B cell (primary cell): ENCODE data around the gene ASPG. TPM values are rescaled to one million over a fixed set of nuclear protein-coding genes. Genes with fewer than 3 reads are reported as not detected.

ENCODE experiments used
- ATAC-seq: fragments of 200-7000 bp; cut with Tn5 transposase; one replicate; pipeline ENCODE4 v1.10.0; 2021; ENCODE audit warnings: low read depth, mild to moderate bottlenecking, moderate number of reproducible peaks, moderate library complexity
- CTCF ChIA-PET: fragments of 350-600 bp; sonication (Branson Sonifier 250); formaldehyde crosslinking; loops from one replicate; lab custom pipeline; 2021; ENCODE audit warnings: antibody characterized with exemption, inconsistent platforms; lab: Charles Lee
- POLR2A ChIA-PET: fragments of 350-600 bp; sonication (Branson Sonifier 250); formaldehyde crosslinking; loops from one replicate; lab custom pipeline; 2021; ENCODE audit warnings: antibody characterized with exemption; lab: Charles Lee
- DNase-seq: peaks from one replicate; pipeline ENCODE4 v3.0.0; 2013
- H2AFZ ChIP-seq: 2 replicates; pipeline ENCODE4 v1.6.1; 2012; ENCODE audit warnings: mild to moderate bottlenecking, low read depth, low read length; ENCODE audit not compliant: insufficient read depth, poor library complexity, severe bottlenecking
- H3K27ac ChIP-seq, 2 donors: 1 replicate in 1 of 2; 2 replicates in 1 of 2; pipeline ENCODE4 v1.5.1; 2012 to 2013; ENCODE audit warnings: low read length in 2 of 2, mild to moderate bottlenecking in 2 of 2, moderate library complexity in 1 of 2
- H3K27me3 ChIP-seq, 4 experiments: fragments of 200-600 bp in 1 of 4; sonication (generic) in 1 of 4; replicated peaks in 1 of 4; 1 replicate in 2 of 4; 2 replicates in 2 of 4; pipeline versions ENCODE4 v1.6.1 to v1.7.0; 2013 to 2016; ENCODE audit warnings: low read length in 3 of 4, mild to moderate bottlenecking in 2 of 4, mixed read lengths in 1 of 4, moderate library complexity in 1 of 4; ENCODE audit not compliant: insufficient read depth in 4 of 4, control insufficient read depth in 3 of 4; ENCODE audit errors: control extremely low read depth in 1 of 4
- H3K36me3 ChIP-seq, 2 experiments: replicated peaks in 1 of 2; 1 replicate in 1 of 2; 2 replicates in 1 of 2; pipeline versions ENCODE4 v1.6.1 to v1.7.1; 2013; ENCODE audit warnings: low read length in 1 of 2; ENCODE audit not compliant: insufficient read depth in 2 of 2, control insufficient read depth in 1 of 2; ENCODE audit errors: control extremely low read depth in 1 of 2, extremely low read depth in 1 of 2
- H3K4me1 ChIP-seq, 2 donors: fragments of 200-600 bp in 1 of 2; sonication (generic) in 1 of 2; 1 replicate in 1 of 2; 2 replicates in 1 of 2; pipeline versions ENCODE4 v1.5.1 to v1.6.1; 2013 to 2017; ENCODE audit warnings: low read length in 2 of 2; ENCODE audit not compliant: control insufficient read depth in 2 of 2, insufficient read depth in 2 of 2
- H3K4me2 ChIP-seq: replicated peaks from 2 replicates; pipeline ENCODE3; 2012; ENCODE audit warnings: mild to moderate bottlenecking, low read depth, low read length; ENCODE audit not compliant: poor library complexity, severe bottlenecking
- H3K4me3 ChIP-seq, 5 experiments: fragments of 200-600 bp in 1 of 5; sonication (generic) in 1 of 5; 1 replicate in 3 of 5; 2 replicates in 2 of 5; pipeline versions ENCODE4 v1.5.1 to v1.7.0; 2011 to 2016; ENCODE audit warnings: low read length in 4 of 5, mild to moderate bottlenecking in 4 of 5, low read depth in 2 of 5, control low read depth in 1 of 5, moderate library complexity in 1 of 5; ENCODE audit not compliant: insufficient read depth in 1 of 5; ENCODE audit errors: control extremely low read depth in 1 of 5, extremely low read depth in 1 of 5
- H3K79me2 ChIP-seq: fragments of 200-600 bp; sonication (generic); one replicate; pipeline ENCODE4 v1.6.0; 2016; ENCODE audit warnings: low read length; ENCODE audit not compliant: control insufficient read depth, insufficient read depth
- H3K9ac ChIP-seq: fragments of 200-600 bp; sonication (generic); 2 replicates; pipeline ENCODE4 v1.6.1; 2017; ENCODE audit warnings: mild to moderate bottlenecking, low read length, moderate library complexity
- H3K9me3 ChIP-seq, 3 donors: one replicate each; pipeline versions ENCODE4 v1.6.1 to v1.7.1; 2013; ENCODE audit warnings: low read length in 2 of 3; ENCODE audit not compliant: control insufficient read depth in 2 of 3, insufficient read depth in 1 of 3; ENCODE audit errors: control extremely low read depth in 1 of 3
- H4K20me1 ChIP-seq: 2 replicates; pipeline ENCODE4 v1.6.0; 2012; ENCODE audit warnings: mild to moderate bottlenecking, low read length; ENCODE audit not compliant: insufficient read depth, control insufficient read depth, poor library complexity, severe bottlenecking
- H3K27ac Mint-ChIP-seq: one replicate; pipeline ENCODE4 v1.8.0; 2021; ENCODE audit warnings: mixed read lengths
- H3K27me3 Mint-ChIP-seq: one replicate; pipeline ENCODE4 v1.8.0; 2021; ENCODE audit warnings: mixed read lengths
- H3K4me1 Mint-ChIP-seq: one replicate; pipeline ENCODE4 v1.8.0; 2021; ENCODE audit warnings: mixed read lengths
- H3K4me3 Mint-ChIP-seq: one replicate; pipeline ENCODE4 v1.8.0; 2021; ENCODE audit warnings: mixed read lengths
- H3K9me3 Mint-ChIP-seq: one replicate; pipeline ENCODE4 v1.8.0; 2022; ENCODE audit warnings: mixed read lengths; ENCODE audit not compliant: insufficient read depth
- CTCF ChIP-seq: fragments of 200-600 bp; IDR thresholded peaks from one replicate; pipeline ENCODE4 v1.8.0; 2022; ENCODE audit warnings: antibody characterized with exemption, mild to moderate bottlenecking
- EZH2 ChIP-seq: IDR thresholded peaks from 2 replicates; pipeline ENCODE4 v1.6.1; 2012; ENCODE audit warnings: borderline replicate concordance, low read depth, mild to moderate bottlenecking, moderate library complexity, low read length; ENCODE audit not compliant: insufficient read depth, poor library complexity, severe bottlenecking
- WGBS: methylation state at CpG from one replicate; pipeline ENCODE4 v1.1.5; 2013; ENCODE audit warnings: missing lambda C conversion rate; ENCODE audit not compliant: insufficient coverage; 5-methylcytosine and 5-hydroxymethylcytosine counted together
- intact Hi-C: fragments of 100-400 bp; cut with micrococcal nuclease; formaldehyde crosslinking; loops from one replicate; pipeline ENCODE4 v1.10.0; 2022
- polyA plus RNA-seq: library from polyadenylated mRNA; depleted of rRNA; stranded (reverse); fragments of >200 nt; gene quantifications from 2 replicates; pipeline ENCODE4 v1.2.3, GENCODE V29; 2012
- total RNA-seq, 2 donors: library from RNA; stranded (reverse); fragments of 120-200 nt in 1 of 2; gene quantifications; 1 replicate in 1 of 2; 2 replicates in 1 of 2; pipeline versions ENCODE4 v1.2.3 to v1.2.4, GENCODE V29; 2013 to 2022

ASPG gene
- total and polyA plus RNA-seq, 2 donors (not counting 1 experiment from before 2014, with no cell fraction given) = not detected

GRCh38 chr14:104142946-104143470, 57.5 kb downstream of the ASPG start:
- Histone ChIP-seq H3K27me3 (peaks cover 0 to 20% (median 4%) of the 10 kb centered on the region in 4 experiments), H3K4me2 (no peak overlapping the region), H3K9me3 (peaks cover 0 to 3% (median 0%) of the 10 kb centered on the region in 3 donors), H3K4me3 (no peak overlapping the region), H3K27ac (no peak overlapping the region), H3K79me2 (no peaks in the 10 kb centered on the region), H3K4me1 (peaks cover 2 to 10% of the 10 kb centered on the region in 2 donors), H3K36me3 (no peaks in the 10 kb centered on the region), H4K20me1 (no peaks in the 10 kb centered on the region), H2AFZ (no peak overlapping the region), H3K9ac (no peak overlapping the region)
- DNase-seq (no peak), ATAC-seq (no peak)
- CTCF ChIA-PET = no interaction called here
- Mint-ChIP-seq H3K27ac (no peak overlapping the region), H3K4me3 (no peak overlapping the region), H3K4me1 (no peaks in the 10 kb centered on the region), H3K9me3 (no peaks in the 10 kb centered on the region), H3K27me3 (peaks cover 15% of the 10 kb centered on the region)
- TF ChIP-seq EZH2 (no peak), CTCF (no peak)
- POLR2A ChIA-PET = no interaction called here
- WGBS = 88% methylated on average over 16 of the region's 16 CpGs
- intact Hi-C loops = no loop called here

GRCh38 chr14:104143521-104144452, 58.3 kb downstream of the ASPG start:
- Mint-ChIP-seq H3K4me1 (no peaks in the 10 kb centered on the region), H3K4me3 (no peak overlapping the region), H3K27me3 (peaks cover 15% of the 10 kb centered on the region), H3K27ac (no peak overlapping the region), H3K9me3 (no peaks in the 10 kb centered on the region)
- Histone ChIP-seq H3K9me3 (peaks cover 0 to 3% (median 0%) of the 10 kb centered on the region in 3 donors), H3K4me3 (no peak overlapping the region), H3K4me1 (peaks cover 0 to 6% of the 10 kb centered on the region in 2 donors), H4K20me1 (no peaks in the 10 kb centered on the region), H3K36me3 (no peaks in the 10 kb centered on the region), H3K27ac (no peak overlapping the region), H2AFZ (no peak overlapping the region), H3K79me2 (no peaks in the 10 kb centered on the region), H3K27me3 (peaks cover 0 to 18% (median 3%) of the 10 kb centered on the region in 4 experiments), H3K4me2 (no peak overlapping the region), H3K9ac (no peak overlapping the region)
- ATAC-seq (no peak), DNase-seq (no peak)
- 85% methylated on average over 22 of the region's 26 CpGs for WGBS
- ChIA-PET CTCF (interaction anchor here (0.9 kb wide), 1 partner anchor 496 kb away, joined by 3 read pairs; no protein-coding TSS in a partner anchor), POLR2A (no interaction called here)
- intact Hi-C loops = no loop called here
- no peak for TF ChIP-seq CTCF
- no peak for TF ChIP-seq EZH2
